Measurements from ENCODE around the gene ZBED2.
"Not testable (repeated sequence)": the region's sequence is repeated elsewhere in the genome, so short reads cannot be mapped to it uniquely, and the experiment has no call there.

Gene ZBED2

DNA sequence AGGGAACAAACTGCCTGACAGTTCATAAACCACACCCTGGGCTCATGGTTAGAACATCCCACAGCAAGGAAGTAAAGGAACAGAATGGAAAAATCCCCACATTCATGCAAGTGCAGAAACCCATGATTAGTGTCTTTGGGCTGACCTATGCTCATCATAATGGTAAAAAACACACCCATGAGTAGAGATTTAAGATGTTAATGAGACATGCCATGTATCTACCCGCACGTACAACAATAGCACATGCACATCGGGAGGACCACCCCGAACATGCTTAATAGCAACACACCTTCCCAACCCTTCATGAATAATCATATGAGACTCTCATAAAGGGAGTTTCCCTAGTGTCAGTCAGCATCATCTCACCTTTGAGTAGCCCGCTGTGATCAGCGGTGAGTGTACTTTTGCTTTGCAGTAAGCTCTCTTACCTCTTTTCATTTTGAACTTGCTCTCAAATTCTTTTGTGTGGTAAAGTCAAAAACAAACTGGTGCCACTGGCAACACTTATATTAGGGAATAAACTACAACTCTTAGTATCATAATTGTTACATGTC, 23.2 kb downstream of the ZBED2 start:
- no peak for DNase-seq (ENCODE audit: low spot score)

DNA sequence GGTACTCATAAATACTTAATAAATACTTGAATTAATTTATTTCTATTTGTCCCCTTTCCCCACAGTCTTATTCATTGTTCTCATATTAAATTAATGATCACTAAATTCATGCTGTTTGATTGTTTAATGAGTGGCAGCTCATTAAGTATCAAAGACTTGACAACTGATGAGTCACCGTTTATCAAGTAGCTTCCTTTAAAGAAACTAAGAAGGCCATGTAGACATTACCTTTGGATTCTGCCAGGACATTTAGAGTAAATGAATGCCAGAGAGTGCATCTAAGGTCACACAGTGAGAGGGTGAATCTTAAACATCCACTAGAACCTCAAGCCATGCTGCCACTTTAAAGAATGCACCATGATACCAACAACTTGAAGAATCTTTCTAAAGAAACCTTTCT, 23.9 kb downstream of the ZBED2 start:
- DNase-seq (ENCODE audit: low spot score), result no peak

- DNase-seq (ENCODE audit: low spot score), result no peak
These were observed 24.6 kb downstream of the ZBED2 start for GRCh38 chr3:111570404-111571030.

- DNase-seq (ENCODE audit: low spot score), result no peak
These were observed 26.2 kb downstream of the ZBED2 start for GRCh38 chr3:111568911-111569310.

- no peak for DNase-seq (ENCODE audit: low spot score)
These were observed 26.8 kb downstream of the ZBED2 start for GRCh38 chr3:111568355-111568754.

- DNase-seq (ENCODE audit: low spot score), result no peak
These were observed 28.3 kb downstream of the ZBED2 start for GRCh38 chr3:111566844-111567243.

- DNase-seq (ENCODE audit: low spot score), result not testable (repeated sequence)
These were observed 33.2 kb downstream of the ZBED2 start for GRCh38 chr3:111561902-111562301.

GRCh38 chr3:111548756-111549155, 46.4 kb downstream of the ZBED2 start:
- no peak for DNase-seq (ENCODE audit: low spot score)

- DNase-seq (ENCODE audit: low spot score), result peak; percentile 19
These were observed 47.1 kb downstream of the ZBED2 start for GRCh38 chr3:111548092-111548491.

- no peak for DNase-seq (ENCODE audit: low spot score)
These were observed 47.5 kb downstream of the ZBED2 start for GRCh38 chr3:111547631-111548030.

DNA sequence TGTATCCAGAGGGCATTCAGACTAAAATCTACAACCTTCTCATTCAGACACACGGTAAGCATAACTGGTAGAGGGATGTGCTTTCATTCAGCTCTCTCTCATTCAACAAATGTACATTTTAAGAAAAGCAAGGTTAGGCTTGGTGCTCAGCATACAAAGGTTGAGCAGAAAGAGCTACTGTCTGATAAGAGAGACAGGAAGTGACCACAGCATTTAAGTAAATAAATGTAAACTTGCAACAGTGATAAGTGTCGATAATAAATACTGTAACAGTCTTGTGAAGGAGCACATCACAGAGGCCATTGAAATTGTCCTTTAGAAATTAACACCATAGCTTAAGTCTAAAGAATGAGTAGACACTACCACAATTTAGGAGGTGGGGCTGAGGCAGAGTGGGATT, 49.8 kb downstream of the ZBED2 start:
- no peak for DNase-seq (ENCODE audit: low spot score)
